Lower leg skin (tissue), 3 donors: Measurements from ENCODE around the gene GPR55.

Experiments
- POLR2A ChIP-seq, 2 donors: fragments of 450-650 bp; IDR thresholded peaks; one replicate each; pipeline ENCODE4 v1.6.1; 2016 to 2017; ENCODE audit warnings: antibody characterized with exemption in 2 of 2, mild to moderate bottlenecking in 1 of 2, moderate library complexity in 1 of 2
- TF ChIP-seq, protein P1 (sequence below), 3 donors: fragments of 450-650 bp; IDR thresholded peaks; one replicate each; pipeline ENCODE4 v1.5.1; 2016; ENCODE audit warnings: antibody characterized with exemption in 3 of 3, mild to moderate bottlenecking in 3 of 3, moderate library complexity in 2 of 3

DNA sequence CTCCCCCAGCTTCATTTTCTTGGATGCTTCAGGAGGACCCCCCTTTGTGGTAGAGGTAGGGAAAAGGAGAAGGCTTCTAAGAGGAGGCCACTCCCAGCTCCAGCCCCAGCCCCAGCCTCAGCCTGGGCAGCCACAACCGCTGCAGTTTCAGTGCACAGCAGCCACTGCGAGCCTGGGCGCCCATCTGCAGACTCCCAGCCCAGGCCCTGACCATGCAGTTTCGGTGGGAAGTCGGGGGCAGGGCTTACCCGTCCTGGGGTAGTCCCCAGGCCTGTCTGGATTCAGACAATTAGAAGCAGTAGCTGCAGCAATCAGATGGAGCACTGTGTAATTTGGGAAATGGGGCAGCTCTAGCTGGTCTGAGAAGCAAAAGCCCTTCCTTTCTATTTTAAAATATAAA is 31.7 kb downstream of the GPR55 start:
- no peak for TF ChIP-seq POLR2A (IDR thresholded peaks at IDR 0.05)
- TF ChIP-seq, protein P1, sequence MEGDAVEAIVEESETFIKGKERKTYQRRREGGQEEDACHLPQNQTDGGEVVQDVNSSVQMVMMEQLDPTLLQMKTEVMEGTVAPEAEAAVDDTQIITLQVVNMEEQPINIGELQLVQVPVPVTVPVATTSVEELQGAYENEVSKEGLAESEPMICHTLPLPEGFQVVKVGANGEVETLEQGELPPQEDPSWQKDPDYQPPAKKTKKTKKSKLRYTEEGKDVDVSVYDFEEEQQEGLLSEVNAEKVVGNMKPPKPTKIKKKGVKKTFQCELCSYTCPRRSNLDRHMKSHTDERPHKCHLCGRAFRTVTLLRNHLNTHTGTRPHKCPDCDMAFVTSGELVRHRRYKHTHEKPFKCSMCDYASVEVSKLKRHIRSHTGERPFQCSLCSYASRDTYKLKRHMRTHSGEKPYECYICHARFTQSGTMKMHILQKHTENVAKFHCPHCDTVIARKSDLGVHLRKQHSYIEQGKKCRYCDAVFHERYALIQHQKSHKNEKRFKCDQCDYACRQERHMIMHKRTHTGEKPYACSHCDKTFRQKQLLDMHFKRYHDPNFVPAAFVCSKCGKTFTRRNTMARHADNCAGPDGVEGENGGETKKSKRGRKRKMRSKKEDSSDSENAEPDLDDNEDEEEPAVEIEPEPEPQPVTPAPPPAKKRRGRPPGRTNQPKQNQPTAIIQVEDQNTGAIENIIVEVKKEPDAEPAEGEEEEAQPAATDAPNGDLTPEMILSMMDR (IDR thresholded peaks at IDR 0.05) = no peak
